Activated CD8-positive, alpha-beta T cell treated with anti-CD3 and anti-CD28 coated beads, Interleukin-2, amount 10 ng/mL, durations not matched to agents 7 days and 5 days (primary cell): ENCODE measurements around the gene UNC13B. TPM values are rescaled to one million over a fixed set of nuclear protein-coding genes. Genes with fewer than 3 reads are reported as not detected.
"Not testable (repeated sequence)": the region's sequence is repeated elsewhere in the genome, so short reads cannot be mapped to it uniquely, and the experiment has no call there.

Experiments
- ATAC-seq: fragments of 150-1000 bp; cut with Tn5 transposase; one replicate; pipeline ENCODE4 v1.10.0; 2021; ENCODE audit warnings: moderate library complexity
- CTCF ChIA-PET: fragments of 350-600 bp; sonication (Branson Sonifier 250); formaldehyde crosslinking; loops from one replicate; lab custom pipeline; 2021; ENCODE audit warnings: antibody characterized with exemption; lab: Charles Lee
- POLR2A ChIA-PET: fragments of 350-600 bp; sonication (Branson Sonifier 250); formaldehyde crosslinking; loops from one replicate; lab custom pipeline; 2021; ENCODE audit warnings: antibody characterized with exemption; lab: Charles Lee
- DNase-seq: peaks from one replicate; pipeline ENCODE4 v3.0.0-alpha.2; 2020
- H3K27ac Mint-ChIP-seq: one replicate; pipeline ENCODE4 v1.8.0; 2021; ENCODE audit warnings: mild to moderate bottlenecking, mixed read lengths
- H3K27me3 Mint-ChIP-seq: one replicate; pipeline ENCODE4 v1.8.0; 2021; ENCODE audit warnings: low read depth, mixed read lengths
- H3K36me3 Mint-ChIP-seq: one replicate; pipeline ENCODE4 v1.8.0; 2021; ENCODE audit warnings: low read depth, mixed read lengths
- H3K4me1 Mint-ChIP-seq: one replicate; pipeline ENCODE4 v1.8.0; 2021; ENCODE audit warnings: low read depth, mixed read lengths
- H3K4me3 Mint-ChIP-seq: one replicate; pipeline ENCODE4 v1.8.0; 2021; ENCODE audit warnings: mild to moderate bottlenecking, mixed read lengths
- H3K9me3 Mint-ChIP-seq: one replicate; pipeline ENCODE4 v1.8.0; 2022; ENCODE audit warnings: mixed read lengths; ENCODE audit not compliant: insufficient read depth
- total RNA-seq, 2 experiments: library from RNA; stranded (reverse); gene quantifications; one replicate each; pipeline ENCODE4 v1.2.3, GENCODE V29; 2021

UNC13B gene
- total RNA-seq, 2 experiments from 2014 or later: 0.29 to 0.57 TPM

GRCh38 chr9:35232867-35233544, 71.2 kb downstream of the UNC13B start:
- H3K9me3 Mint-ChIP-seq: no peaks in the 10 kb centered on the region
- H3K4me3 Mint-ChIP-seq: no peak overlapping the region
- ChIA-PET CTCF (interaction anchor here (0.7 kb wide), 1 partner anchor 321 kb away, joined by 3 read pairs; no protein-coding TSS in a partner anchor), POLR2A (no interaction called here)
- no peak for DNase-seq
- H3K27ac Mint-ChIP-seq: no peak overlapping the region
- H3K36me3 Mint-ChIP-seq: no peaks in the 10 kb centered on the region
- no peaks in the 10 kb centered on the region for H3K4me1 Mint-ChIP-seq
- H3K27me3 Mint-ChIP-seq: peaks cover 15% of the 10 kb centered on the region
- ATAC-seq: no peak

- DNase-seq: no peak
- ATAC-seq: no peak
- Mint-ChIP-seq H3K4me3 (no peak overlapping the region), H3K9me3 (no peaks in the 10 kb centered on the region), H3K36me3 (no peaks in the 10 kb centered on the region), H3K27me3 (peaks cover 19% of the 10 kb centered on the region), H3K27ac (no peak overlapping the region), H3K4me1 (no peaks in the 10 kb centered on the region)
- CTCF ChIA-PET: no interaction called here
- POLR2A ChIA-PET: no interaction called here
These were observed 74.9 kb downstream of the UNC13B start for GRCh38 chr9:35236692-35237091.

- no peaks in the 10 kb centered on the region for H3K9me3 Mint-ChIP-seq
- H3K4me3 Mint-ChIP-seq: no peak overlapping the region
- H3K4me1 Mint-ChIP-seq: no peaks in the 10 kb centered on the region
- no peaks in the 10 kb centered on the region for H3K36me3 Mint-ChIP-seq
- DNase-seq (no peak), ATAC-seq (no peak)
- H3K27ac Mint-ChIP-seq: no peak overlapping the region
- ChIA-PET POLR2A (no interaction called here), CTCF (no interaction called here)
- peaks cover 20% of the 10 kb centered on the region for H3K27me3 Mint-ChIP-seq
These were observed 75.5 kb downstream of the UNC13B start for GRCh38 chr9:35237311-35237710.

GRCh38 chr9:35245945-35246344, 84.1 kb downstream of the UNC13B start:
- H3K27me3 Mint-ChIP-seq: peaks cover 28% of the 10 kb centered on the region
- H3K36me3 Mint-ChIP-seq, DNase-seq, H3K9me3 Mint-ChIP-seq, H3K4me1 Mint-ChIP-seq, POLR2A ChIA-PET, H3K4me3 Mint-ChIP-seq, ATAC-seq, CTCF ChIA-PET, H3K27ac Mint-ChIP-seq: not testable (repeated sequence)

GRCh38 chr9:35253075-35253474, 91.3 kb downstream of the UNC13B start:
- CTCF ChIA-PET: no interaction called here
- ATAC-seq: no peak
- peaks cover 13% of the 10 kb centered on the region for H3K27me3 Mint-ChIP-seq
- no peak overlapping the region for H3K4me3 Mint-ChIP-seq
- no peaks in the 10 kb centered on the region for H3K9me3 Mint-ChIP-seq
- H3K27ac Mint-ChIP-seq: no peak overlapping the region
- DNase-seq: no peak
- H3K36me3 Mint-ChIP-seq: no peaks in the 10 kb centered on the region
- POLR2A ChIA-PET: no interaction called here
- peaks cover 2% of the 10 kb centered on the region for H3K4me1 Mint-ChIP-seq

- ChIA-PET POLR2A (no interaction called here), CTCF (no interaction called here)
- H3K4me1 Mint-ChIP-seq: peaks cover 4% of the 10 kb centered on the region
- no peak overlapping the region for H3K4me3 Mint-ChIP-seq
- ATAC-seq (no peak), DNase-seq (no peak)
- peaks cover 7% of the 10 kb centered on the region for H3K27me3 Mint-ChIP-seq
- no peaks in the 10 kb centered on the region for H3K9me3 Mint-ChIP-seq
- H3K36me3 Mint-ChIP-seq: no peaks in the 10 kb centered on the region
- no peak overlapping the region for H3K27ac Mint-ChIP-seq
These were observed 92.4 kb downstream of the UNC13B start for GRCh38 chr9:35254237-35254636.

- no peak overlapping the region for H3K4me3 Mint-ChIP-seq
- H3K27me3 Mint-ChIP-seq: peaks cover 7% of the 10 kb centered on the region
- no peak overlapping the region for H3K27ac Mint-ChIP-seq
- no peaks in the 10 kb centered on the region for H3K36me3 Mint-ChIP-seq
- H3K9me3 Mint-ChIP-seq: no peaks in the 10 kb centered on the region
- ChIA-PET POLR2A (no interaction called here), CTCF (interaction anchor here (1.4 kb wide), 1 partner anchor 138 kb away, joined by 5 read pairs; no protein-coding TSS in a partner anchor)
- ATAC-seq: no peak
- peaks cover 4% of the 10 kb centered on the region for H3K4me1 Mint-ChIP-seq
- no peak for DNase-seq
These were observed 93.4 kb downstream of the UNC13B start for GRCh38 chr9:35254984-35255857.

- Mint-ChIP-seq H3K4me3 (no peak overlapping the region), H3K27ac (no peak overlapping the region), H3K4me1 (peaks cover 4% of the 10 kb centered on the region), H3K36me3 (no peaks in the 10 kb centered on the region), H3K27me3 (peaks cover 8% of the 10 kb centered on the region), H3K9me3 (no peaks in the 10 kb centered on the region)
- ChIA-PET POLR2A (interaction anchor here (1.2 kb wide), 1 partner anchor 141 kb away, joined by 4 read pairs; no protein-coding TSS in a partner anchor), CTCF (interaction anchor here (0.7 to 4.3 kb wide), 7 partner anchors 130 to 359 kb away, joined by 3 to 77 read pairs (median 5); partner anchors contain the start of genes ATOSB and FANCG)
- no peak for DNase-seq
- ATAC-seq: no peak
These were observed 96.3 kb downstream of the UNC13B start for GRCh38 chr9:35257986-35258659.

GRCh38 chr9:35258660-35259474, 97.1 kb downstream of the UNC13B start:
- H3K9me3 Mint-ChIP-seq: no peaks in the 10 kb centered on the region
- peaks cover 4% of the 10 kb centered on the region for H3K4me1 Mint-ChIP-seq
- ATAC-seq (no peak), DNase-seq (peak; percentile 62)
- H3K27me3 Mint-ChIP-seq: peaks cover 6% of the 10 kb centered on the region
- H3K36me3 Mint-ChIP-seq: no peaks in the 10 kb centered on the region
- POLR2A ChIA-PET: interaction anchor here (1.2 kb wide), 1 partner anchor 142 kb away, joined by 4 read pairs; no protein-coding TSS in a partner anchor
- CTCF ChIA-PET: interaction anchor here (0.7 to 4.3 kb wide), 17 partner anchors 9 to 403 kb away, joined by 3 to 77 read pairs (median 4); partner anchors contain the start of genes ATOSB, FANCG and UNC13B
- H3K27ac Mint-ChIP-seq: no peak overlapping the region
- no peak overlapping the region for H3K4me3 Mint-ChIP-seq

GRCh38 chr9:35260186-35260585, 98.4 kb downstream of the UNC13B start:
- no peak overlapping the region for H3K4me3 Mint-ChIP-seq
- ChIA-PET POLR2A (no interaction called here), CTCF (interaction anchor here (4.3 kb wide), 1 partner anchor 142 kb away, joined by 77 read pairs; the partner anchor contains the start of gene ATOSB)
- no peak for ATAC-seq
- H3K9me3 Mint-ChIP-seq: no peaks in the 10 kb centered on the region
- no peak for DNase-seq
- peaks cover 4% of the 10 kb centered on the region for H3K4me1 Mint-ChIP-seq
- peaks cover 9% of the 10 kb centered on the region for H3K27me3 Mint-ChIP-seq
- H3K27ac Mint-ChIP-seq: no peak overlapping the region
- H3K36me3 Mint-ChIP-seq: no peaks in the 10 kb centered on the region

- no peak for ATAC-seq
- Mint-ChIP-seq H3K27ac (no peak overlapping the region), H3K4me1 (peaks cover 4% of the 10 kb centered on the region), H3K4me3 (no peak overlapping the region), H3K9me3 (no peaks in the 10 kb centered on the region), H3K36me3 (no peaks in the 10 kb centered on the region), H3K27me3 (peaks cover 17% of the 10 kb centered on the region)
- CTCF ChIA-PET: interaction anchor here (4.3 kb wide), 1 partner anchor 144 kb away, joined by 77 read pairs; the partner anchor contains the start of gene ATOSB
- POLR2A ChIA-PET: no interaction called here
- DNase-seq: no peak
These were observed 100.3 kb downstream of the UNC13B start for GRCh38 chr9:35262064-35262463.
